Measurements from ENCODE around the gene CLDN2.

The CLDN2 gene

GRCh38 chrX:106973433-106974149, 53.4 kb downstream of the CLDN2 start:
- no peaks in the 10 kb centered on the region for H3K9me3 ChIP-seq (ENCODE audit: control insufficient read depth, low read length)
- H3K4me3 ChIP-seq (ENCODE audit: low read length), result no peak overlapping the region
- no peak overlapping the region for H3K9ac ChIP-seq (ENCODE audit: low read length)
- H3K27me3 ChIP-seq (ENCODE audit: control insufficient read depth, insufficient read depth, low read length), result no peaks in the 10 kb centered on the region
- H3K36me3 ChIP-seq (ENCODE audit: control insufficient read depth, insufficient read depth, low read length), result no peaks in the 10 kb centered on the region
- H3K4me1 ChIP-seq (ENCODE audit: control insufficient read depth, insufficient read depth, low read length), result no peaks in the 10 kb centered on the region

GRCh38 chrX:106976416-106976815, 56.2 kb downstream of the CLDN2 start:
- Histone ChIP-seq H3K4me3 (ENCODE audit: low read length) (no peak overlapping the region), H3K9ac (ENCODE audit: low read length) (no peak overlapping the region), H3K36me3 (ENCODE audit: control insufficient read depth, insufficient read depth, low read length) (no peaks in the 10 kb centered on the region), H3K27me3 (ENCODE audit: control insufficient read depth, insufficient read depth, low read length) (no peaks in the 10 kb centered on the region), H3K4me1 (ENCODE audit: control insufficient read depth, insufficient read depth, low read length) (no peaks in the 10 kb centered on the region), H3K9me3 (ENCODE audit: control insufficient read depth, low read length) (no peaks in the 10 kb centered on the region)
